MM.1S (cell line): Measurements from ENCODE around the gene CCSER1.

Experiments
- CTCF ChIP-seq: fragments of 300-600 bp; sonication (generic); IDR thresholded peaks from 2 replicates; pipeline ENCODE4 v1.5.1; 2016; ENCODE audit warnings: antibody characterized with exemption, low read length, mixed read lengths
- EZH2 ChIP-seq: fragments of 300-600 bp; sonication (generic); optimal IDR thresholded peaks from 2 replicates; pipeline ENCODE3; 2017; ENCODE audit warnings: low read depth, mild to moderate bottlenecking, antibody characterized with exemption, low read length, mixed read lengths
- EZH2phosphoT487 ChIP-seq: fragments of 300-600 bp; sonication (generic); IDR thresholded peaks from 2 replicates; pipeline ENCODE4 v1.6.1; 2018; ENCODE audit warnings: antibody characterized with exemption, low read length

DNA sequence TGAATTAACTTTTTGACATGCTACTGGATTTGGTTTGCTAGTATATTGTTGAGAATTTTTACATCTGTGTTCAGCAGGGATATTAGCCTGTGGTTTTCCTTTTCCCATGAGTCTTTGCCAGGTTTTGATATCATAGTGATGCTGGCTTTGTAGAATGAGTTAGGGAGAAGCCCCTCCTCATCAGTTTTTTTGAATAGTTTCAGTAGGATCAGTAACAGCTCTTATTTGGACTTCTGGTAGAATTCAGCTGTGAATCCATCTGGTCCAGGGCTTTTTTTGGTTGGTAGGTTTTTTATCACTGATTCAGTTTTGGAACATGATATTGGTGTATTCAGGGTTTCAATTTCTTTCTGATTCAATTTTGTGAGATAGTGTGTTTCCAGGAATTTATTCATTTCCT, 1386.1 kb downstream of the CCSER1 start:
- TF ChIP-seq CTCF (no peak), EZH2 (no peak), EZH2phosphoT487 (no peak)
